MM.1S (cell line): ENCODE measurements around the gene PRG3.

ENCODE experiments used
- DNase-seq: peaks from one replicate; pipeline ENCODE4 v3.0.0-alpha.2; 2015
- H2AFZ ChIP-seq: fragments of 300-600 bp; sonication (generic); 2 replicates; pipeline ENCODE4 v1.6.0; 2016; ENCODE audit warnings: antibody characterized with exemption, low read length
- H3F3A ChIP-seq: fragments of 300-600 bp; sonication (generic); 2 replicates; pipeline ENCODE4 v1.6.1; 2016; ENCODE audit warnings: mild to moderate bottlenecking, antibody characterized with exemption, low read length, moderate library complexity, mixed read lengths; ENCODE audit not compliant: insufficient read depth
- H3K27ac ChIP-seq: fragments of 300-600 bp; sonication (generic); 2 replicates; pipeline ENCODE4 v1.5.1; 2016; ENCODE audit warnings: mild to moderate bottlenecking, low read length
- H3K27me3 ChIP-seq: fragments of 300-600 bp; sonication (generic); replicated peaks from 2 replicates; pipeline ENCODE4 v1.6.0; 2016; ENCODE audit warnings: low read length; ENCODE audit not compliant: insufficient read depth
- H3K36me3 ChIP-seq: fragments of 300-600 bp; sonication (generic); replicated peaks from 2 replicates; pipeline ENCODE4 v1.6.1; 2016; ENCODE audit warnings: mild to moderate bottlenecking, low read length, mixed read lengths; ENCODE audit not compliant: insufficient read depth
- H3K4me1 ChIP-seq: fragments of 300-600 bp; sonication (generic); 2 replicates; pipeline ENCODE4 v1.6.1; 2016; ENCODE audit warnings: low read length, mixed read lengths
- H3K4me2 ChIP-seq: fragments of 300-600 bp; sonication (generic); 2 replicates; pipeline ENCODE4 v1.6.0; 2016; ENCODE audit warnings: low read depth, low read length
- H3K4me3 ChIP-seq: fragments of 300-600 bp; sonication (generic); 2 replicates; pipeline ENCODE4 v1.5.1; 2016; ENCODE audit warnings: low read length, mixed read lengths
- H3K79me2 ChIP-seq: fragments of 300-600 bp; sonication (generic); 2 replicates; pipeline ENCODE4 v1.6.1; 2016; ENCODE audit warnings: mixed run types, low read length, mixed read lengths
- H3K9ac ChIP-seq: fragments of 300-600 bp; sonication (generic); 2 replicates; pipeline ENCODE4 v1.6.1; 2016; ENCODE audit warnings: low read length, mixed read lengths
- H3K9me2 ChIP-seq: fragments of 300-600 bp; sonication (generic); replicated peaks from 2 replicates; pipeline ENCODE4 v1.6.1; 2016; ENCODE audit warnings: mild to moderate bottlenecking, low read length, mixed read lengths; ENCODE audit not compliant: insufficient read depth
- H3K9me3 ChIP-seq: fragments of 300-600 bp; sonication (generic); replicated peaks from 2 replicates; pipeline ENCODE4 v1.6.1; 2016; ENCODE audit warnings: mild to moderate bottlenecking, low read length, mixed read lengths; ENCODE audit not compliant: insufficient read depth
- H4K20me1 ChIP-seq: fragments of 300-600 bp; sonication (generic); 2 replicates; pipeline ENCODE4 v1.6.1; 2016; ENCODE audit warnings: mild to moderate bottlenecking, low read length, moderate library complexity, mixed read lengths; ENCODE audit not compliant: insufficient read depth
- CTCF ChIP-seq: fragments of 300-600 bp; sonication (generic); IDR thresholded peaks from 2 replicates; pipeline ENCODE4 v1.5.1; 2016; ENCODE audit warnings: antibody characterized with exemption, low read length, mixed read lengths
- EZH2 ChIP-seq: fragments of 300-600 bp; sonication (generic); optimal IDR thresholded peaks from 2 replicates; pipeline ENCODE3; 2017; ENCODE audit warnings: low read depth, mild to moderate bottlenecking, antibody characterized with exemption, low read length, mixed read lengths
- EZH2phosphoT487 ChIP-seq: fragments of 300-600 bp; sonication (generic); IDR thresholded peaks from 2 replicates; pipeline ENCODE4 v1.6.1; 2018; ENCODE audit warnings: antibody characterized with exemption, low read length

The PRG3 gene

GRCh38 chr11:57380975-57381374 is at the start of gene PRG3:
PRG3 (minus strand) TSS chr11:57381150; CDS start chr11:57380708, 442 bp downstream.
- Histone ChIP-seq H3K9me2 (no peaks in the 10 kb centered on the region), H3K4me1 (no peaks in the 10 kb centered on the region), H4K20me1 (no peaks in the 10 kb centered on the region), H3K9me3 (no peaks in the 10 kb centered on the region), H3K4me3 (no peak within 1 kb of the TSS), H3K9ac (no peak within 1 kb of the TSS), H2AFZ (no peak within 1 kb of the TSS), H3K36me3 (no peaks in the 10 kb centered on the region), H3K27ac (no peak within 1 kb of the TSS), H3K79me2 (no peaks in the 10 kb centered on the region), H3K27me3 (peaks cover 11% of the 10 kb centered on the region; the same call in 1 of the 2 replicates), H3K4me2 (no peak within 1 kb of the TSS), H3F3A (no peaks in the 10 kb centered on the region)
- no peak for TF ChIP-seq EZH2phosphoT487
- no peak for TF ChIP-seq CTCF
- no peak for TF ChIP-seq EZH2
- no peak for DNase-seq

DNA sequence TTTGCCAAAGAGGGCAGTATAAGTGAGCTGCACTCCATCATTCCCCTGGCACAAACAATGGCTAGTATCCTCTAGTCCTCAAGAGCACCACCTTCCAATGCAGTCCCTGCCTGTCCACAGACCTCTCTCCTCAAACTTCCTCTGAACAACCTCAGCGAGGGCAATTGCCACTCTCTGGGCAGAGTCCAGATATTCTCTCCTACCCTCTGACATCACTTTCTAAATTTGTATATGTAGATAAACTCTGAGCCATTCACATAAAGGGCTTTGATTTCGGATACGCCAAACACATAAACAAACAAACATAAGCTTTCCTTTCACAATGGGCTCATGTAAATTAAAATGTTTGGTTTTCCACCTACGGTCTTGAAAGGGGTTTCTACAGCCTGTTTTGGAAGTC is 49.0 kb upstream of the PRG3 start:
- H3K9ac ChIP-seq: no peak overlapping the region
- no peak overlapping the region for H3K4me2 ChIP-seq
- no peaks in the 10 kb centered on the region for H3K9me3 ChIP-seq
- H3K27ac ChIP-seq: no peak overlapping the region
- TF ChIP-seq CTCF (no peak), EZH2 (no peak), EZH2phosphoT487 (no peak)
- H3K4me3 ChIP-seq: no peak overlapping the region
- H4K20me1 ChIP-seq: no peaks in the 10 kb centered on the region
- no peaks in the 10 kb centered on the region for H3K9me2 ChIP-seq
- H3K4me1 ChIP-seq: peaks cover 13% of the 10 kb centered on the region
- H3K36me3 ChIP-seq: no peaks in the 10 kb centered on the region
- DNase-seq: no peak
- H3F3A ChIP-seq: peaks cover 3% of the 10 kb centered on the region; the same call in 1 of the 2 replicates
- H3K79me2 ChIP-seq: no peaks in the 10 kb centered on the region
- no peak overlapping the region for H2AFZ ChIP-seq
- no peaks in the 10 kb centered on the region for H3K27me3 ChIP-seq

DNA sequence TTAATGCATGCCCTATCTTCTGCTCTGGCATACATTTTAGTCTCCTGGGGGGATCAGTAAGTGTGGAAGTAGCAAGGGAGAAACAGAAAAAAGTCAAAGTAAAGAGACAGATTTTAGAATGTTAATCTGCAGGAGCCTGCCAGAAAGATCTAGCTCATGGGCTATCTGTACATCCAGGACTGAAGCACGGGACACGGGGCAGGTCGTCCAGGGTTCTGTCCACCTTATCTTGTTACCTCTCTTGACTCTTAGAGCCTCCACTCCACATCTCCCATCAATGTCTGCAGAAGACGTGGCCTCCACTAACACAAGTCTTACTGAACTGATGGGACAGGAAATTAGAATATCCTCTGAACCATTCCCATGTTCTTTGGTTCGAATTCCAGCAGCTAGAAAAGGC is 47.7 kb upstream of the PRG3 start:
- H3F3A ChIP-seq: peaks cover 8% of the 10 kb centered on the region
- TF ChIP-seq CTCF (no peak), EZH2 (no peak), EZH2phosphoT487 (no peak)
- H3K9me2 ChIP-seq: no peaks in the 10 kb centered on the region
- no peak overlapping the region for H3K27ac ChIP-seq
- no peak overlapping the region for H2AFZ ChIP-seq
- H4K20me1 ChIP-seq: no peaks in the 10 kb centered on the region
- no peak overlapping the region for H3K4me2 ChIP-seq
- no peaks in the 10 kb centered on the region for H3K9me3 ChIP-seq
- H3K9ac ChIP-seq: no peak overlapping the region
- H3K36me3 ChIP-seq: no peaks in the 10 kb centered on the region
- no peaks in the 10 kb centered on the region for H3K79me2 ChIP-seq
- peaks cover 23% of the 10 kb centered on the region for H3K4me1 ChIP-seq
- no peak overlapping the region for H3K4me3 ChIP-seq
- no peak for DNase-seq
- H3K27me3 ChIP-seq: no peaks in the 10 kb centered on the region

DNA sequence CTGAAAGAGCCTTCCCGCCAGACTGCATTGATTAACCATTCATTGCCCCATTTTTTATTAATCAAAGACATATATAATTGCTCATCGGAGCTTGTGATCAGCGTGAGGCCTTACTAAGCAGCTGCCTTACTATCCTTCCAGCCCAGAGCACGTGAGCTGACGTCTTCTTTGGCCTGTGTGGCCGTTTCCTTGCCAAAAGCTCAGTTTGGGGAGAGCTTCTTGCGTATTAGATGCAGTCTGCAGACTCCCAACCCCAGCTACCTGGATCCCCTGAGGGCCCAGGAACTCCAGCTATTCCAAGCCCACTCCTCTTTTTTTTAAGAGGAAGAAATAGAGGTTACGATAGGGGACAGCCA is 46.8 kb upstream of the PRG3 start:
- no peaks in the 10 kb centered on the region for H3K9me2 ChIP-seq
- no peaks in the 10 kb centered on the region for H3K79me2 ChIP-seq
- TF ChIP-seq EZH2phosphoT487 (no peak), CTCF (no peak), EZH2 (no peak)
- H3K27me3 ChIP-seq: no peaks in the 10 kb centered on the region
- H3K4me3 ChIP-seq: no peak overlapping the region
- no peak overlapping the region for H3K9ac ChIP-seq
- no peak overlapping the region for H3K27ac ChIP-seq
- H3F3A ChIP-seq: peaks cover 8% of the 10 kb centered on the region
- no peak for DNase-seq
- no peaks in the 10 kb centered on the region for H3K36me3 ChIP-seq
- H2AFZ ChIP-seq: no peak overlapping the region
- H3K4me1 ChIP-seq: peaks cover 23% of the 10 kb centered on the region
- H4K20me1 ChIP-seq: no peaks in the 10 kb centered on the region
- no peak overlapping the region for H3K4me2 ChIP-seq
- H3K9me3 ChIP-seq: no peaks in the 10 kb centered on the region
